Occipital lobe (tissue), 2 donors: Measurements from ENCODE around the gene PCDHA3. TPM values are rescaled to one million over a fixed set of nuclear protein-coding genes. Genes with fewer than 3 reads are reported as not detected.
"Not testable (repeated sequence)": the region's sequence is repeated elsewhere in the genome, so short reads cannot be mapped to it uniquely, and the experiment has no call there.

ENCODE experiments used
- DNase-seq: peaks from one replicate; lab custom pipeline; 2025; lab: John Stamatoyannopoulos, UW
- total RNA-seq: library from RNA; depleted of rRNA; stranded (reverse); fragments of >200 nt; gene quantifications from one replicate; pipeline ENCODE4 v1.2.3, GENCODE V29; 2014

Gene PCDHA3
- 21.2 TPM for total RNA-seq

- no peak for DNase-seq
Observed at GRCh38 chr5:140800816-140801493, at the start of gene PCDHA3. PCDHA3 (plus strand) TSS chr5:140801057.

- DNase-seq, result no peak
Observed at GRCh38 chr5:140753561-140753960, 47.3 kb upstream of the PCDHA3 start.

GRCh38 chr5:140764177-140764973, 36.5 kb upstream of the PCDHA3 start:
- DNase-seq, result no peak

- no peak for DNase-seq
Observed at GRCh38 chr5:140767444-140767843, 33.4 kb upstream of the PCDHA3 start.

- DNase-seq, result no peak
Observed at GRCh38 chr5:140780512-140780911, 20.3 kb upstream of the PCDHA3 start.

- no peak for DNase-seq
Observed at GRCh38 chr5:140785905-140786686, 14.8 kb upstream of the PCDHA3 start, which contains the start of gene PCDHA1. PCDHA1 (plus strand) TSS chr5:140786140.

GRCh38 chr5:140787422-140787821, 13.4 kb upstream of the PCDHA3 start:
- DNase-seq, result not testable (repeated sequence)

GRCh38 chr5:140787849-140788504, 12.9 kb upstream of the PCDHA3 start:
- not testable (repeated sequence) for DNase-seq

GRCh38 chr5:140791089-140791488, 9.8 kb upstream of the PCDHA3 start:
- DNase-seq, result no peak

GRCh38 chr5:140794595-140795258, 6.1 kb upstream of the PCDHA3 start, which contains the start of gene PCDHA2:
PCDHA2 (plus strand) TSS chr5:140794852.
- no peak for DNase-seq

GRCh38 chr5:140795259-140795641, 5.6 kb upstream of the PCDHA3 start:
- no peak for DNase-seq

GRCh38 chr5:140796072-140796717, 4.7 kb upstream of the PCDHA3 start:
- DNase-seq, result not testable (repeated sequence)

- DNase-seq, result no peak
Observed at GRCh38 chr5:140796718-140797095, 4.2 kb upstream of the PCDHA3 start.

GRCh38 chr5:140801494-140801841, 611 bp downstream of the PCDHA3 start:
- DNase-seq, result no peak

GRCh38 chr5:140802381-140802780, 1.5 kb downstream of the PCDHA3 start:
- DNase-seq, result not testable (repeated sequence)

GRCh38 chr5:140802781-140803271, 2.0 kb downstream of the PCDHA3 start:
- DNase-seq, result no peak

- no peak for DNase-seq
Observed at GRCh38 chr5:140806834-140807775, 6.2 kb downstream of the PCDHA3 start, which contains the start of gene PCDHA4. PCDHA4 (plus strand) TSS chr5:140807068.

GRCh38 chr5:140808241-140808888, 7.5 kb downstream of the PCDHA3 start:
- not testable (repeated sequence) for DNase-seq
